Measurements from ENCODE around the gene DOCK2.

- TF ChIP-seq CTCF (IDR thresholded peaks at IDR 0.05) (no peak), POLR2A (IDR thresholded peaks at IDR 0.05) (no peak), POLR2AphosphoS5 (IDR thresholded peaks at IDR 0.05) (no peak)
These were observed 443.1 kb downstream of the DOCK2 start for GRCh38 chr5:170080217-170080616.
